Type B pancreatic cell (in vitro differentiated cells): ENCODE measurements around the gene ZNF91. TPM values are rescaled to one million over a fixed set of nuclear protein-coding genes. Genes with fewer than 3 reads are reported as not detected.
"Not testable (repeated sequence)": the region's sequence is repeated elsewhere in the genome, so short reads cannot be mapped to it uniquely, and the experiment has no call there.

Experiments used
- DNase-seq: peaks from one replicate; pipeline ENCODE4 v3.0.0; 2021; ENCODE audit warnings: mixed read lengths; ENCODE audit not compliant: unreplicated experiment; ENCODE audit errors: extremely low spot score
- H3K27ac Mint-ChIP-seq: 2 replicates; pipeline ENCODE4 v1.8.0; 2021; ENCODE audit warnings: mild to moderate bottlenecking, mixed read lengths
- H3K27me3 Mint-ChIP-seq: 2 replicates; pipeline ENCODE4 v1.8.0; 2021; ENCODE audit warnings: mixed read lengths
- H3K36me3 Mint-ChIP-seq: 2 replicates; pipeline ENCODE4 v1.8.0; 2021; ENCODE audit warnings: mixed read lengths
- H3K4me1 Mint-ChIP-seq: one replicate; pipeline ENCODE4 v1.8.0; 2021; ENCODE audit warnings: mixed read lengths; ENCODE audit not compliant: unreplicated experiment
- H3K4me3 Mint-ChIP-seq: 2 replicates; pipeline ENCODE4 v1.8.0; 2021; ENCODE audit warnings: mild to moderate bottlenecking, mixed read lengths
- H3K9me3 Mint-ChIP-seq: 2 replicates; pipeline ENCODE4 v1.8.0; 2021; ENCODE audit warnings: mixed read lengths
- CTCF ChIP-seq: fragments of 200-600 bp; sonication (generic); conservative IDR thresholded peaks from 2 replicates; pipeline ENCODE4 v1.5.0; 2021; ENCODE audit warnings: antibody characterized with exemption, mild to moderate bottlenecking
- total RNA-seq: library from RNA; stranded (reverse); gene quantifications from 2 replicates; pipeline ENCODE4 v1.2.1, GENCODE V29; 2021; ENCODE audit warnings: low replicate concordance

The ZNF91 gene
- total RNA-seq, 1 donor from 2014 or later = 89.6 TPM

GRCh38 chr19:23345838-23346237 is 49.4 kb downstream of the ZNF91 start:
- no peak overlapping the region for H3K27ac Mint-ChIP-seq
- H3K9me3 Mint-ChIP-seq = peaks cover 37% of the 10 kb centered on the region
- DNase-seq = no peak
- H3K36me3 Mint-ChIP-seq = peaks cover 88% of the 10 kb centered on the region
- no peak for TF ChIP-seq CTCF
- H3K27me3 Mint-ChIP-seq = no peaks in the 10 kb centered on the region
- H3K4me3 Mint-ChIP-seq = peak overlapping the region; percentile 13
- no peaks in the 10 kb centered on the region for H3K4me1 Mint-ChIP-seq

GRCh38 chr19:23343434-23344010 is 51.7 kb downstream of the ZNF91 start:
- DNase-seq = no peak
- Mint-ChIP-seq H3K9me3 (peaks cover 37% of the 10 kb centered on the region), H3K4me3 (no peak overlapping the region), H3K4me1 (no peaks in the 10 kb centered on the region), H3K27ac (no peak overlapping the region), H3K27me3 (no peaks in the 10 kb centered on the region), H3K36me3 (peaks cover 84% of the 10 kb centered on the region)
- TF ChIP-seq CTCF = no peak

- Mint-ChIP-seq H3K27me3 (no peaks in the 10 kb centered on the region), H3K4me1 (no peaks in the 10 kb centered on the region), H3K4me3 (no peak overlapping the region), H3K27ac (no peak overlapping the region), H3K9me3 (peaks cover 30% of the 10 kb centered on the region), H3K36me3 (peaks cover 54% of the 10 kb centered on the region)
- TF ChIP-seq CTCF = no peak
- DNase-seq = no peak
Measured at GRCh38 chr19:23328211-23328610, 67.1 kb downstream of the ZNF91 start.

- H3K4me3 Mint-ChIP-seq = no peak overlapping the region
- H3K27ac Mint-ChIP-seq = no peak overlapping the region
- peaks cover 11% of the 10 kb centered on the region for H3K36me3 Mint-ChIP-seq
- DNase-seq = no peak
- peaks cover 33% of the 10 kb centered on the region for H3K9me3 Mint-ChIP-seq
- no peaks in the 10 kb centered on the region for H3K27me3 Mint-ChIP-seq
- H3K4me1 Mint-ChIP-seq = no peaks in the 10 kb centered on the region
- no peak for TF ChIP-seq CTCF
Measured at GRCh38 chr19:23321953-23322549, 73.2 kb downstream of the ZNF91 start.

GRCh38 chr19:23321403-23321802 is 73.9 kb downstream of the ZNF91 start:
- not testable (repeated sequence) for H3K4me1 Mint-ChIP-seq, H3K4me3 Mint-ChIP-seq, DNase-seq, H3K27me3 Mint-ChIP-seq, H3K27ac Mint-ChIP-seq
- H3K9me3 Mint-ChIP-seq = peaks cover 33% of the 10 kb centered on the region
- H3K36me3 Mint-ChIP-seq = peaks cover 11% of the 10 kb centered on the region

- H3K36me3 Mint-ChIP-seq, H3K27me3 Mint-ChIP-seq, H3K27ac Mint-ChIP-seq, H3K4me1 Mint-ChIP-seq, DNase-seq, H3K4me3 Mint-ChIP-seq: not testable (repeated sequence)
- H3K9me3 Mint-ChIP-seq = peaks cover 24% of the 10 kb centered on the region
Measured at GRCh38 chr19:23319571-23319970, 75.7 kb downstream of the ZNF91 start.

GRCh38 chr19:23318941-23319340 is 76.3 kb downstream of the ZNF91 start:
- H3K9me3 Mint-ChIP-seq = peaks cover 24% of the 10 kb centered on the region
- not testable (repeated sequence) for H3K27me3 Mint-ChIP-seq

More at GRCh38 chr19:23318941-23319340, 76.3 kb downstream of the ZNF91 start:
- H3K36me3 Mint-ChIP-seq, DNase-seq, H3K4me3 Mint-ChIP-seq, H3K4me1 Mint-ChIP-seq: not testable (repeated sequence)
- peak overlapping the region; percentile 61 for H3K27ac Mint-ChIP-seq
